H1 (cell line): ENCODE measurements around the gene MLN. TPM values are rescaled to one million over a fixed set of nuclear protein-coding genes. Genes with fewer than 3 reads are reported as not detected.

Experiments used
- BCL11A ChIP-seq, 2 experiments: IDR thresholded peaks; one replicate each; pipeline ENCODE4 v1.6.1; 2011; ENCODE audit warnings: low read depth in 2 of 2, low read length in 2 of 2, mild to moderate bottlenecking in 2 of 2
- CBX5 ChIP-seq: fragments of 300-800, 300-1000 bp; sonication (generic); IDR thresholded peaks from 2 replicates; pipeline ENCODE4 v1.7.1; 2016; ENCODE audit warnings: antibody characterized with exemption, low read length, low read depth
- CBX8 ChIP-seq: fragments of 300-800, 300-1000 bp; sonication (generic); IDR thresholded peaks from 2 replicates; pipeline ENCODE4 v1.7.1; 2016; ENCODE audit warnings: low read depth, low read length, borderline replicate concordance
- CREB1 ChIP-seq: IDR thresholded peaks from 2 replicates; pipeline ENCODE4 v1.6.1; 2012; ENCODE audit warnings: inconsistent platforms
- FOSL1 ChIP-seq: IDR thresholded peaks from 2 replicates; pipeline ENCODE4 v1.6.1; 2011; ENCODE audit warnings: mild to moderate bottlenecking, low read depth, low read length, moderate library complexity; ENCODE audit not compliant: insufficient read depth
- GABPA ChIP-seq: IDR thresholded peaks from 2 replicates; pipeline ENCODE4 v1.6.1; 2011; ENCODE audit warnings: mild to moderate bottlenecking, low read length, moderate library complexity, borderline replicate concordance; ENCODE audit not compliant: insufficient read depth
- GTF2F1 ChIP-seq: IDR thresholded peaks from 2 replicates; pipeline ENCODE4 v1.6.1; 2012; ENCODE audit warnings: low read depth, low read length, improper control_type of control experiment, borderline replicate concordance
- HDAC2 ChIP-seq, 2 experiments: fragments of 300-600 bp in 1 of 2; sonication (generic) in 1 of 2; IDR thresholded peaks; 2 replicates each; pipeline ENCODE4 v1.6.1; 2011 to 2012; ENCODE audit warnings: low read depth in 2 of 2, low read length in 2 of 2, mild to moderate bottlenecking in 2 of 2, moderate library complexity in 2 of 2, borderline replicate concordance in 1 of 2, inconsistent platforms in 1 of 2
- JUN ChIP-seq: IDR thresholded peaks from 2 replicates; pipeline ENCODE4 v1.6.1; 2011; ENCODE audit warnings: low read depth, mild to moderate bottlenecking, improper control_type of control experiment, low read length
- KDM1A ChIP-seq: fragments of 200-600, 300-600 bp; sonication (generic); IDR thresholded peaks from 2 replicates; pipeline ENCODE4 v1.7.1; 2016; ENCODE audit warnings: mild to moderate bottlenecking, low read length, borderline replicate concordance
- MAFK ChIP-seq: IDR thresholded peaks from 2 replicates; pipeline ENCODE4 v1.6.1; 2012; ENCODE audit warnings: low read depth, mild to moderate bottlenecking, improper control_type of control experiment, low read length
- NRF1 ChIP-seq: IDR thresholded peaks from 2 replicates; pipeline ENCODE4 v1.6.1; 2011; ENCODE audit warnings: mild to moderate bottlenecking, low read depth, low read length, improper control_type of control experiment
- POU5F1 ChIP-seq: IDR thresholded peaks from 2 replicates; pipeline ENCODE4 v1.6.1; 2011; ENCODE audit warnings: low read depth, mild to moderate bottlenecking, low read length, moderate library complexity
- RBBP5 ChIP-seq: IDR thresholded peaks from 2 replicates; pipeline ENCODE4 v1.7.1; 2012; ENCODE audit warnings: low read depth, mild to moderate bottlenecking, inconsistent platforms, low read length, moderate library complexity, borderline replicate concordance
- RFX5 ChIP-seq: IDR thresholded peaks from 2 replicates; pipeline ENCODE4 v1.6.1; 2011; ENCODE audit warnings: low read depth, low read length, improper control_type of control experiment, borderline replicate concordance
- SIN3A ChIP-seq, 2 experiments: IDR thresholded peaks in 1 of 2; conservative IDR thresholded peaks in 1 of 2; 2 replicates each; pipeline ENCODE4 v1.6.1; 2011 to 2012; ENCODE audit warnings: low read length in 2 of 2, improper control_type of control experiment in 1 of 2, low read depth in 1 of 2, mild to moderate bottlenecking in 1 of 2
- TCF12 ChIP-seq: IDR thresholded peaks from 2 replicates; pipeline ENCODE4 v1.6.1; 2011; ENCODE audit warnings: low read depth, mild to moderate bottlenecking, low read length
- polyA plus RNA-seq, 7 experiments: library from polyadenylated mRNA; depleted of rRNA in 3 of 7; stranded (reverse) in 5 of 7; unstranded in 2 of 7; fragments of >200 nt in 5 of 7; fragments of 200-250 nt in 2 of 7; gene quantifications; 1 replicate in 5 of 7; 2 replicates in 1 of 7; 4 replicates in 1 of 7; pipeline versions ENCODE4 v1.2.1 to v1.2.3, GENCODE V29; 2011 to 2013; ENCODE audit warnings: missing spikeins in 2 of 7, mixed read lengths in 2 of 7
- total RNA-seq: library from RNA; stranded (reverse); fragmentation: NEBNext Ultra II Directional; extraction: Animal tissue kit (Norgen Biotek cat#: 25700); gene quantifications from 2 replicates; pipeline ENCODE4 v1.2.1, GENCODE V29; 2021
- TF ChIP-seq, protein P1 (sequence below), 3 experiments: IDR thresholded peaks; 1 replicate in 2 of 3; 2 replicates in 1 of 3; pipeline versions ENCODE4 v1.5.1 to v1.6.1; 2011; ENCODE audit warnings: low read length in 3 of 3, mild to moderate bottlenecking in 3 of 3, inconsistent platforms in 2 of 3, low read depth in 1 of 3, moderate library complexity in 1 of 3; ENCODE audit not compliant: insufficient read depth in 1 of 3; ENCODE audit errors: control extremely low read depth in 1 of 3

Gene MLN
- total and polyA plus RNA-seq, 2 of the 8 experiments (the other 6 are each of a cell fraction or from before 2014, with no cell fraction given): not detected

DNA sequence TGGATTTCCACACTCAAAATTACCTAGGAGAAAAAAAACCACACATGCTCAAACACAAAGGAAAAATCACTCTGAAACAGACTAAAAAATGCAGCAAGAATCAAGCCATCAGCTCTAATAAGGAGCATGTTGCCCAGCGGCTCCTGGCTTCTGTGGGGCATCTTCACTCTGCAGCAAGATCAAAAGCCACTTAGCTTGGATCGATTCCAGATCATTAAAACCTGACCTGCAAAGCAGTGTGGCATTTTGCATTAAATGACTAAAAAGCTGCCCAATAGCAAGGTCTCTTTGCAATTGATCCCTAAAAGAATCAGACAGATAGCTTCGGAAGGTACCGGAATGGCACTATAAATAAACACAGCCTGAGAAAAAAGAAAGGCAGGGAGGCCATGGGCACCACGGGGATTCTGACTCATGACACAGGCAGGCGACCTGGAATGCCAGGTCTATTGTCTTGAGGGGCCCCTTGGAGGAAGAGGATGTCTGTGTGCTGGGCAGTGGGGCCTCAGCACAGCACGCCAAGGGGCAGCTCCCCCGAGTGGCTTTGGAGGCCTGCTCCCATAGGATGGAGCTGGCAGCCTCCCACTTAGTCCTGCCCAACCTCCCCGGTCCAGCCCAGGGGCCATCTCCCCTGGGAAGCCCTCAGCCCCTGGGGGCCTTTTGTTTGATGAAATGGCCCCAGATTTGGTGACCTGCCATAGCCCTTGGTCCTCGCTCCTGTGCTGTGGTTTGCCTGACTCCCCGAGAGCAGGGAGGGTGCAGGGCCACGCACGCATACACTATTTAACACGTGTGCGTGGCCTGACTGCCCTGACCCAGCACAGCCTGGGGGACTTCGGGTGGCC is 22.4 kb downstream of the MLN start (continued):
- TF ChIP-seq KDM1A (0 out of 2 replicates have a peak, but pooled peaks have one; percentile 21), CBX8 (no peak), CREB1 (no peak), MAFK (no peak), CBX5 (no peak), RFX5 (no peak), FOSL1 (peak; percentile 78; the same call in 1 of the 2 replicates), JUN (peak; percentile 97), HDAC2 (IDR thresholded peaks at IDR 0.05; ENCODE audit: borderline replicate concordance in 1 of 2, low read depth in 2 of 2, low read length in 2 of 2) (peak; percentile 82 to 87; a peak in 3 of 4 replicates), SIN3A (conservative IDR thresholded peaks at IDR 0.05 in 1 of 2, IDR thresholded peaks at IDR 0.05 in 1 of 2; ENCODE audit: low read depth in 1 of 2, low read length in 2 of 2) (no peak), BCL11A (IDR thresholded peaks at IDR 0.05; ENCODE audit: low read depth in 2 of 2, low read length in 2 of 2) (no peak), GTF2F1 (no peak), RBBP5 (peak; percentile 70; the same call in 1 of the 2 replicates), NRF1 (no peak), TCF12 (0 out of 2 replicates have a peak, but pooled peaks have one; percentile 70), GABPA (no peak), POU5F1 (no peak)
- TF ChIP-seq, protein P1, sequence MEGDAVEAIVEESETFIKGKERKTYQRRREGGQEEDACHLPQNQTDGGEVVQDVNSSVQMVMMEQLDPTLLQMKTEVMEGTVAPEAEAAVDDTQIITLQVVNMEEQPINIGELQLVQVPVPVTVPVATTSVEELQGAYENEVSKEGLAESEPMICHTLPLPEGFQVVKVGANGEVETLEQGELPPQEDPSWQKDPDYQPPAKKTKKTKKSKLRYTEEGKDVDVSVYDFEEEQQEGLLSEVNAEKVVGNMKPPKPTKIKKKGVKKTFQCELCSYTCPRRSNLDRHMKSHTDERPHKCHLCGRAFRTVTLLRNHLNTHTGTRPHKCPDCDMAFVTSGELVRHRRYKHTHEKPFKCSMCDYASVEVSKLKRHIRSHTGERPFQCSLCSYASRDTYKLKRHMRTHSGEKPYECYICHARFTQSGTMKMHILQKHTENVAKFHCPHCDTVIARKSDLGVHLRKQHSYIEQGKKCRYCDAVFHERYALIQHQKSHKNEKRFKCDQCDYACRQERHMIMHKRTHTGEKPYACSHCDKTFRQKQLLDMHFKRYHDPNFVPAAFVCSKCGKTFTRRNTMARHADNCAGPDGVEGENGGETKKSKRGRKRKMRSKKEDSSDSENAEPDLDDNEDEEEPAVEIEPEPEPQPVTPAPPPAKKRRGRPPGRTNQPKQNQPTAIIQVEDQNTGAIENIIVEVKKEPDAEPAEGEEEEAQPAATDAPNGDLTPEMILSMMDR (IDR thresholded peaks at IDR 0.05; ENCODE audit: control extremely low read depth in 1 of 3, insufficient read depth in 1 of 3, low read depth in 1 of 3, low read length in 3 of 3): no peak
